Neural cell (in vitro differentiated cells): ENCODE results near the gene PYGB.

ENCODE experiments used
- CTCF ChIP-seq: fragments of 450-650 bp; IDR thresholded peaks from 2 replicates; pipeline ENCODE4 v1.5.1; 2014; ENCODE audit warnings: antibody characterized with exemption, mild to moderate bottlenecking, moderate library complexity; ENCODE audit not compliant: poor library complexity, severe bottlenecking
- EP300 ChIP-seq: fragments of 450-650 bp; conservative IDR thresholded peaks from 2 replicates; pipeline ENCODE4 v1.6.1; 2014; ENCODE audit warnings: antibody characterized with exemption, mild to moderate bottlenecking, moderate library complexity; ENCODE audit not compliant: poor library complexity, severe bottlenecking
- EZH2 ChIP-seq: fragments of 200-600, 300-800 bp; shearing (Covaris generic), sonication (generic); IDR thresholded peaks from 2 replicates; pipeline ENCODE4 v1.6.1; 2014; ENCODE audit warnings: antibody characterized with exemption, low read length, borderline replicate concordance, mild to moderate bottlenecking; ENCODE audit not compliant: insufficient read depth, poor library complexity, severe bottlenecking
- POLR2AphosphoS5 ChIP-seq: IDR thresholded peaks from 2 replicates; pipeline ENCODE4 v1.6.1; 2012
- RAD21 ChIP-seq: fragments of 450-650 bp; conservative IDR thresholded peaks from 2 replicates; pipeline ENCODE4 v1.6.1; 2014; ENCODE audit warnings: antibody characterized with exemption, mild to moderate bottlenecking, moderate library complexity
- REST ChIP-seq: IDR thresholded peaks from 2 replicates; pipeline ENCODE4 v1.6.1; 2012; ENCODE audit warnings: borderline replicate concordance
- SMC3 ChIP-seq: fragments of 450-650 bp; conservative IDR thresholded peaks from 2 replicates; pipeline ENCODE4 v1.6.1; 2014; ENCODE audit warnings: antibody characterized with exemption, mild to moderate bottlenecking, moderate library complexity; ENCODE audit not compliant: poor library complexity
- TAF1 ChIP-seq: IDR thresholded peaks from 2 replicates; pipeline ENCODE4 v1.6.1; 2012; ENCODE audit warnings: low read depth

GRCh38 chr20:25244976-25245375, 2.9 kb upstream of the PYGB start:
- no peak for TF ChIP-seq SMC3
- TF ChIP-seq CTCF = no peak
- TF ChIP-seq RAD21 = no peak
- TF ChIP-seq POLR2AphosphoS5 = no peak
- no peak for TF ChIP-seq EZH2
- no peak for TF ChIP-seq TAF1
- no peak for TF ChIP-seq REST
- TF ChIP-seq EP300 = no peak
